D721Med (cell line): ENCODE data around the gene TMUB1.

ENCODE experiments used
- DNase-seq: peaks from one replicate; pipeline ENCODE4 v3.0.0; 2011; ENCODE audit warnings: low spot score; ENCODE audit not compliant: insufficient read length
- FAIRE-seq: peaks from 2 replicates; lab custom pipeline; 2011; peaks lifted over from hg19 to GRCh38; lab: Jason Lieb, UNC
- TF ChIP-seq, protein P1 (sequence below): IDR thresholded peaks from 2 replicates; pipeline ENCODE4 v1.5.1; 2012; ENCODE audit warnings: mild to moderate bottlenecking, control low read depth; ENCODE audit not compliant: insufficient read depth; ENCODE audit errors: missing control alignments

Gene TMUB1

DNA sequence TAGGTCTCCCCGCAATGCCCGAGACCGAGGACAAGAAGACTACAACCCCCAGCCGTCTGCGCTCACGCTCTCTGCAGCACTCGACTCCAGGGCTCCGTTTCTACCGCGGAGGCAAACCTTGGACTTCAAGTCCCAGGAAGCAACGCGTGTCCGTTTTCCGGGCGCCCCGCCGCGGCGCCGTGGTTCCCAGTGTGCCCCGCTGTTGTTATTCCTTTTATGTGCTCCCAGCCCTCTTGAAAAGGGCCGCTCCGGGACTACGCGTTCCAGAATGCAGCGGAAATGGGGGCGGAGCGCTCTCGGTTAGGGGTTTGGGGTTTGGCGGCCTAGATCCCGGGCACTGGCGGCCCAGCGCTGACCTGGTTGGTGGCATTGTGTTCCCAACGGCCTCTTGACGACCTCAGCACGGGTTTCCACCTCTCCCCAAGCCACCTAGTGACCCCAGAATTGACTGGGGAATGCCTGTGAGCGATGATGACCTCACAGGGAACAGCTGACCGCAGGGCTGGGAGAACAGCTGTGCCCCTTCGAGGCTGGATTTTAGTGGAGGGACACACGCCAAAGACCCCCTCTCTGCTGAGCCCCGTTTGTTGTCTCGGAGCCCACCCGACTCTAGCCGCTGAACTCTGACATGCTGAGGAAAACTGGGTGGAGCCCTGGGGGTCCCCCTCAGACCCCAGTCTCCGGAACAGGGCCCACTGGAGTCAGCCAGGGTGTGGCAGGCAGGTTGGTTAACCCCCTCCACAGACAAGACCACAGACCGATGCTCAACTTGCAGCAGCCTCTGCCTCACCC, 25.1 kb downstream of the TMUB1 start:
- TF ChIP-seq, protein P1, sequence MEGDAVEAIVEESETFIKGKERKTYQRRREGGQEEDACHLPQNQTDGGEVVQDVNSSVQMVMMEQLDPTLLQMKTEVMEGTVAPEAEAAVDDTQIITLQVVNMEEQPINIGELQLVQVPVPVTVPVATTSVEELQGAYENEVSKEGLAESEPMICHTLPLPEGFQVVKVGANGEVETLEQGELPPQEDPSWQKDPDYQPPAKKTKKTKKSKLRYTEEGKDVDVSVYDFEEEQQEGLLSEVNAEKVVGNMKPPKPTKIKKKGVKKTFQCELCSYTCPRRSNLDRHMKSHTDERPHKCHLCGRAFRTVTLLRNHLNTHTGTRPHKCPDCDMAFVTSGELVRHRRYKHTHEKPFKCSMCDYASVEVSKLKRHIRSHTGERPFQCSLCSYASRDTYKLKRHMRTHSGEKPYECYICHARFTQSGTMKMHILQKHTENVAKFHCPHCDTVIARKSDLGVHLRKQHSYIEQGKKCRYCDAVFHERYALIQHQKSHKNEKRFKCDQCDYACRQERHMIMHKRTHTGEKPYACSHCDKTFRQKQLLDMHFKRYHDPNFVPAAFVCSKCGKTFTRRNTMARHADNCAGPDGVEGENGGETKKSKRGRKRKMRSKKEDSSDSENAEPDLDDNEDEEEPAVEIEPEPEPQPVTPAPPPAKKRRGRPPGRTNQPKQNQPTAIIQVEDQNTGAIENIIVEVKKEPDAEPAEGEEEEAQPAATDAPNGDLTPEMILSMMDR = no peak
- DNase-seq (peak; percentile 99), FAIRE-seq (no peak)

DNA sequence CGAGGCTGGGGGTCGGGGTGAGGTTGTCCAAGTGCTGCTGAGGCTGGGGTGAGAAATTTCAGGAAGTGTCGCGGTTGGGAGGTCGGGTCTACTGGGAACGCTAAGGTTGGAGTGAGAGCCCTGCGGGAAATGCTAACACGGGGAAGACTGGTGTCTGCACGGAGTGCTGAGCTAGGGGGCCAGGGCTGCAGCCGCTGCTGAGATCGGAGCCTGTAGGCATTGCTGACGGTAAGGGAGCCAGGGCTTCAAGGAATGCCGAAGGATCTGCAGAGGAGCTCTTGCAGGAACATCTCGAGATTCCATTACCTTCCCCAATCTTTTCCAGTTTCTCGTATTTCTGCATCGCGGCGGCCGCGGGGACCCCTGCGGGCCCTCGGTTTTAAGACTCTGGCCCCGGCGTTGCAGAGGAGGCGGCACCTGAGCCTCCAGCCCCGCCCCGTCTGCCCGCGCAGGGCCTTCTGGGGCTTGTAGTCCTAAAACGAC, 25.7 kb downstream of the TMUB1 start, which contains the start of gene CDK5:
TSS of gene CDK5 (minus strand) at position 392 of the 483 bp plus-strand sequence. CDS start at position 343, 49 bp downstream.
- FAIRE-seq (no peak), DNase-seq (peak; percentile 63)
- TF ChIP-seq, protein P1 = no peak

DNA sequence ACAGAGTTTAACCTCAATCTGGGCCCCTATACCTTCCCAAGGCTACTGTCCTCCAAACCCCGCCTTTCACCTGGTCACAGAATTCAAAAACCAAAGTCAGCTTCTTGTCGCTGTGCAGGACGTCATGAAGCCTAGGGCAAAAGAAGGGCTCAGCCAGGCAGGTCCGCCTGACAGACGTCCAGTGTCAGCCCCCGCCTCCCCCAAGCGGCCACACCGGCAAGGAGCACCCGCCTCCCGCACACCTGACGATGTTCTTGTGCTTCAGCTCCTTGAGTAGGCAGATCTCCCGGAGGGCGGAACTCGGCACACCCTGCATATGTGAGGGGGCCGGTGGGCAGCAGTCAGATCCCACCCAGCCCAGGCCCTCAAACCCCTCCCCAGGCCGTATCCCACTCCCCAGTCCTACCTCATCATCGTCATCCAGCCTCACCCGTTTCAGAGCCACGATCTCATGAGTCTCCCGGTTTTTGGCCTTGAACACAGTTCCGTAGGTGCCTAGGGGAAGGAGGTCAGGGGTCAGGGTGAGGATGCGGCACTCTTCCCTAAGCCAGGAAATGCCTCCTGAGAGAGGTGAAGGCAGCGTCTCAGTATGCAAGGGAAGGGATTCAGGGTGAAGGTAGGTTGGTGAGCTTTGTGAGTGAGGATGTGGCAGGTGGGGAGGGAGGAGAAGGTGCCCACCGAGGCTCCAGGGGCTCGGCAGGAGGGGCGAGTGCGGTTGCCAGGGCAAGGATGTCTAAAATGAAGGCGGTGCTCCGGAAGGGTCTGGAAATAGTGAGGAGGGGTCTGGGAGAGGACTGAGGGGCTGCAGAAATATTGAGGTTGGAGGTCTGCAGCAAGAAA, 26.4 kb downstream of the TMUB1 start:
- TF ChIP-seq, protein P1 = no peak
- no peak for DNase-seq
- FAIRE-seq = no peak

DNA sequence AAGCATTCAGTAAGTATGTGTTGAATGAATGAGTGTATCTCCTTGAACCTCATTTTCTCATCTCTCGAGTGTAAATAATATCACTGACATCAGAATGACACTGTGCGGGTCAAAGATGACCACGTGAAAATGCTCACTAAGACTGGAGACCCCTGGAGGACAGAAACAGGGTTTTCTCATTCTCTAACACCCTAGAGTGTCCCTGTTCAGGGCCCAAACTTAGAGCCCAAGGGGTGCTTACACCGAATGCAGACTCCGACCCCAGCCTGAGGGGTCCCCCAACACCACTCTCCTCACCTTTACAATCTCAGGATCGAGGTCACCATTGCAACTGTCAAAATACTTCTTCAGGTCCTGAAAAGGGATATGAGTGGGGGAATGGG, 27.0 kb downstream of the TMUB1 start:
- DNase-seq (no peak), FAIRE-seq (no peak)
- TF ChIP-seq, protein P1 = no peak

DNA sequence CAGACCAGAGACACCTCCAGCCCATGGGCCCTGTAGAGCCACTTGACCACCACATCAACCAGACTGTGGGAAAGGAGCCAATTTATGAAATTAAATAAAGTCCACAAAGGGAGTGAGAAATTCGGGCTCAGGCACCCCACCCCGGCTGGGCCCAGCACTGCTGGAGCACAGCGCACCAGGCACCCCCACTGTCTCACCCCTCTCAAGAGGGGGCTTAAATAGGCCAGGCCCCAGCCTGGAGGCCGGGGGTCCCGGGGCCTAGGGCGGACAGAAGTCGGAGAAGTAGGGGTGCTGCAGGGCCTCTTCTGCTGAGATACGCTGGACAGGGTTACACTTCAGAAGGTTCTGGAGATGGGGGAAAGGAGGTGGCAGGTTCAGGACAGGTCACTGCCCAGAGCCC, 29.5 kb downstream of the TMUB1 start:
- DNase-seq (no peak), FAIRE-seq (no peak)
- TF ChIP-seq, protein P1 = no peak

DNA sequence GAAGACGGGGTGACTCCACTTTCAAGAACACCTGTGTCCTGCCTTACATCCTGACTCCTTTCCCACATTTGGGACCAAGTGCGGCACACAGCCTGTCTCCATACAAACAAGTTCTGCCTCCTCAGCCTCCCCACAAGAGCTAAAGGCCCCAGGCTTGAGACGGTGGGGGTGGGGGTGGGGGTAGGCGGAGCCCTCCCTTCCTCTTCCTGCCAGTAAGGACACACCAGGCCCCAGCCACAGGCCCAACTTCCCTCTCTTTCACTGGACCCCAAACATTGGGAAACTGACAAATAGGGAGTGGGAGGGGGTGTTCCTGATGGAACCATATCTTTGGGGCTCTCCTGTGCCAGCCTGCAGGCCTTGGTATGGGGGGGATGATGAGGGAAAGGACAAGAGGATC, 30.2 kb downstream of the TMUB1 start:
- DNase-seq (no peak), FAIRE-seq (no peak)
- TF ChIP-seq, protein P1 = no peak
